GM12878 (cell line): ENCODE results near the gene DPM3. TPM values are rescaled to one million over a fixed set of nuclear protein-coding genes. Genes with fewer than 3 reads are reported as not detected.

Source experiments
- ATAC-seq: fragments of 200-7000 bp; cut with Tn5 transposase; 3 replicates; pipeline ENCODE4 v1.9.1; 2020; ENCODE audit warnings: mild to moderate bottlenecking, moderate library complexity
- BruUV-seq: library from RNA; stranded (reverse); fragments of 400-500 nt; replicated peaks from 2 replicates; lab custom pipeline; 2021; lab: Mats Ljungman, UMichigan
- CTCF ChIA-PET: fragments of 300-600 bp; sonication (Branson Sonifier 250); formaldehyde crosslinking; extraction: SDS; loops from one replicate; lab custom pipeline; 2021; ENCODE audit warnings: inconsistent platforms; lab: Yijun Ruan, JAX
- POLR2A ChIA-PET: fragments of 350-600 bp; formaldehyde crosslinking; extraction: SDS; loops from one replicate; lab custom pipeline; 2021; ENCODE audit warnings: inconsistent platforms; lab: Charles Lee
- RAD21 ChIA-PET: fragments of 300-600 bp; sonication (Branson Sonifier 250); formaldehyde crosslinking; loops from one replicate; lab custom pipeline; 2023; ENCODE audit warnings: antibody characterized with exemption; ENCODE audit not compliant: unreplicated experiment; lab: Charles Lee
- SMC1A ChIA-PET: fragments of 300-600 bp; sonication (Branson Sonifier 250); formaldehyde crosslinking; loops from one replicate; lab custom pipeline; 2023; ENCODE audit not compliant: unreplicated experiment, uncharacterized antibody; lab: Charles Lee
- DNase-seq: peaks from one replicate; pipeline ENCODE4 v3.0.0-alpha.2; 2011; ENCODE audit warnings: low read depth, low spot score
- FAIRE-seq: peaks from 3 replicates; lab custom pipeline; 2011; peaks lifted over from hg19 to GRCh38; lab: Jason Lieb, UNC
- H2AFZ ChIP-seq: 2 replicates; pipeline ENCODE4 v1.6.0; 2011; ENCODE audit warnings: low read depth, low read length, control low read depth; ENCODE audit not compliant: control insufficient read depth
- H3K27ac ChIP-seq: 2 replicates; pipeline ENCODE4 v1.5.1; 2011; ENCODE audit warnings: control low read depth; ENCODE audit not compliant: control insufficient read depth, insufficient read depth
- H3K27me3 ChIP-seq, 2 experiments: replicated peaks in 1 of 2; 2 replicates each; pipeline versions ENCODE4 v1.6.0 to v1.6.1; 2011; ENCODE audit warnings: low read length in 1 of 2; ENCODE audit not compliant: control insufficient read depth in 2 of 2, insufficient read depth in 2 of 2
- H3K36me3 ChIP-seq, 2 experiments: 2 replicates each; pipeline ENCODE4 v1.5.1; 2011; ENCODE audit warnings: low read length in 1 of 2; ENCODE audit not compliant: control insufficient read depth in 2 of 2, insufficient read depth in 2 of 2
- H3K4me1 ChIP-seq: 2 replicates; pipeline ENCODE4 v1.6.1; 2011; ENCODE audit warnings: mild to moderate bottlenecking, low read length, moderate library complexity, mixed read lengths; ENCODE audit not compliant: control insufficient read depth, insufficient read depth
- H3K4me2 ChIP-seq: 2 replicates; pipeline ENCODE4 v1.6.0; 2011; ENCODE audit warnings: control low read depth; ENCODE audit not compliant: control insufficient read depth, insufficient read depth
- H3K4me3 ChIP-seq: fragments of 200-600 bp; sonication (generic); 2 replicates; pipeline ENCODE4 v1.5.1; 2016
- H3K79me2 ChIP-seq: 2 replicates; pipeline ENCODE4 v1.6.0; 2011; ENCODE audit warnings: low read length; ENCODE audit not compliant: control insufficient read depth, insufficient read depth
- H3K9ac ChIP-seq: 2 replicates; pipeline ENCODE4 v1.8.0; 2011; ENCODE audit warnings: low read length, control low read depth, mixed read lengths; ENCODE audit not compliant: control insufficient read depth, insufficient read depth
- H3K9me3 ChIP-seq: replicated peaks from 3 replicates; pipeline ENCODE4 v1.5.1; 2011; ENCODE audit warnings: mild to moderate bottlenecking, low read length; ENCODE audit not compliant: control insufficient read depth, insufficient read depth
- H4K20me1 ChIP-seq: 2 replicates; pipeline ENCODE4 v1.6.0; 2011; ENCODE audit not compliant: control insufficient read depth, insufficient read depth
- BCL11A ChIP-seq: IDR thresholded peaks from 2 replicates; pipeline ENCODE4 v1.6.1; 2011; ENCODE audit warnings: low read depth, low read length
- CHD2 ChIP-seq: IDR thresholded peaks from 2 replicates; pipeline ENCODE4 v1.6.1; 2011; ENCODE audit warnings: low read depth, low read length, improper control_type of control experiment, borderline replicate concordance
- EED ChIP-seq: sonication (generic); IDR thresholded peaks from 2 replicates; pipeline ENCODE4 v1.6.1; 2016; ENCODE audit warnings: antibody characterized with exemption, low read depth
- FOS ChIP-seq: IDR thresholded peaks from 3 replicates; pipeline ENCODE4 v1.6.1; 2011; ENCODE audit warnings: borderline replicate concordance; ENCODE audit not compliant: insufficient read length; ENCODE audit errors: extremely low read depth
- FOXK2 ChIP-seq: fragments of 450-650 bp; IDR thresholded peaks from 2 replicates; pipeline ENCODE4 v1.6.1; 2017; ENCODE audit warnings: mild to moderate bottlenecking, moderate library complexity
- IKZF2 ChIP-seq, 2 experiments: fragments of 450-650 bp; IDR thresholded peaks; 2 replicates each; pipeline ENCODE4 v1.6.1; 2017; ENCODE audit warnings: mild to moderate bottlenecking in 2 of 2, moderate library complexity in 2 of 2
- NFYB ChIP-seq: IDR thresholded peaks from 2 replicates; pipeline ENCODE4 v1.6.1; 2011; ENCODE audit warnings: low read depth, mild to moderate bottlenecking, low read length, improper control_type of control experiment, moderate library complexity; ENCODE audit not compliant: insufficient read depth
- POLR2A ChIP-seq: IDR thresholded peaks from 2 replicates; pipeline ENCODE4 v1.6.1; 2011; ENCODE audit warnings: low read depth, mild to moderate bottlenecking, low read length
- RB1 ChIP-seq: fragments of 450-650 bp; formaldehyde crosslinking; IDR thresholded peaks from 2 replicates; pipeline ENCODE4 v1.6.1; 2017; ENCODE audit warnings: mild to moderate bottlenecking, borderline replicate concordance
- SKIL ChIP-seq: fragments of 450-650 bp; IDR thresholded peaks from 2 replicates; pipeline ENCODE4 v1.6.1; 2017; ENCODE audit warnings: mild to moderate bottlenecking, low read depth, inconsistent platforms; ENCODE audit not compliant: poor library complexity, severe bottlenecking
- SUPT20H ChIP-seq: IDR thresholded peaks from 2 replicates; pipeline ENCODE4 v1.6.1; 2011; ENCODE audit warnings: low read depth, mild to moderate bottlenecking, low read length, moderate library complexity, borderline replicate concordance; ENCODE audit not compliant: control insufficient read depth
- SUZ12 ChIP-seq: fragments of 200-600 bp; sonication (generic); IDR thresholded peaks from one replicate; pipeline ENCODE4 v1.6.1; 2018; ENCODE audit warnings: antibody characterized with exemption, mild to moderate bottlenecking; ENCODE audit not compliant: unreplicated experiment
- TBL1XR1 ChIP-seq: IDR thresholded peaks from 2 replicates; pipeline ENCODE4 v1.6.1; 2012; ENCODE audit warnings: low read depth, low read length, improper control_type of control experiment
- USF1 ChIP-seq: IDR thresholded peaks from 2 replicates; pipeline ENCODE4 v1.6.1; 2011; ENCODE audit warnings: borderline replicate concordance, low read depth, mild to moderate bottlenecking, moderate library complexity, mixed read lengths, low read length; ENCODE audit not compliant: insufficient read depth; ENCODE audit errors: extremely low read length
- ZNF622 ChIP-seq: fragments of 450-650 bp; IDR thresholded peaks from 2 replicates; pipeline ENCODE4 v1.6.1; 2017; ENCODE audit warnings: mild to moderate bottlenecking, inconsistent platforms
- WGBS: methylation state at CpG from one replicate; pipeline ENCODE4 v1.1.6; 2016; ENCODE audit warnings: low lambda C conversion rate; ENCODE audit not compliant: insufficient replicate concordance, insufficient coverage; ENCODE audit errors: missing lambda C conversion rate; 5-methylcytosine and 5-hydroxymethylcytosine counted together
- in situ Hi-C: fragments of 300-500 bp; cut with MboI; formaldehyde crosslinking; loops from 9 replicates; pipeline ENCODE4 v1.14.3; 2018; ENCODE audit warnings: mixed read lengths
- intact Hi-C: fragments of 100-400 bp; cut with micrococcal nuclease; formaldehyde crosslinking; loops from one replicate; pipeline ENCODE4 v1.14.2; 2022; ENCODE audit not compliant: unreplicated experiment
- polyA plus RNA-seq, 11 experiments: library from polyadenylated mRNA; depleted of rRNA in 4 of 11; unstranded in 6 of 11; stranded (reverse) in 5 of 11; fragments of >200 nt; fragmentation: Nextera tagmentation in 4 of 11; fragmentation: Illumina TruSeq in 1 of 11; extraction: Ambion mirVana in 4 of 11; extraction: Trizol in 1 of 11; gene quantifications; 1 replicate in 1 of 11; 2 replicates in 10 of 11; pipeline versions ENCODE4 v1.2.1 to v1.2.3, GENCODE V29; 2011 to 2016; ENCODE audit warnings: inconsistent platforms in 2 of 11, missing spikeins in 2 of 11, low read depth in 1 of 11
- total RNA-seq, 4 experiments: library from RNA; depleted of rRNA in 3 of 4; stranded (reverse); fragments of >200 nt in 3 of 4; fragmentation: Illumina TruSeq in 1 of 4; extraction: Trizol in 1 of 4; gene quantifications; 2 replicates each; pipeline versions ENCODE4 v1.2.1 to v1.2.3, GENCODE V29; 2013 to 2021

The DPM3 gene
- total and polyA plus RNA-seq, 10 of the 15 experiments (the other 5 are each of a cell fraction or from before 2014, with no cell fraction given), result 5.9 to 78.7 (median 25.7) TPM

- POLR2A ChIA-PET, result no interaction called here
- WGBS, result 77% methylated on average over 2 of the region's 2 CpGs
These were observed 19.1 kb downstream of the DPM3 start for GRCh38 chr1:155121249-155121648.

More at GRCh38 chr1:155121249-155121648, 19.1 kb downstream of the DPM3 start:
- H3K4me2 ChIP-seq, result no peak overlapping the region
- CTCF ChIA-PET, result interaction anchor here (1.0 to 2.1 kb wide), 4 partner anchors 9 to 52 kb away, joined by 4 to 5 read pairs (median 4); partner anchors contain the start of gene KRTCAP2
- RAD21 ChIA-PET, result no interaction called here
- SMC1A ChIA-PET, result interaction anchor here (0.6 to 0.9 kb wide), 3 partner anchors 28 to 419 kb away, joined by 3 to 4 read pairs (median 3); no protein-coding TSS in a partner anchor
- TF ChIP-seq EED, result no peak
- TF ChIP-seq NFYB, result no peak
- TF ChIP-seq CHD2, result no peak
- TF ChIP-seq USF1, result no peak
- TF ChIP-seq FOXK2, result no peak
- no peak for TF ChIP-seq BCL11A
- TF ChIP-seq POLR2A, result no peak
- no peak for TF ChIP-seq SUPT20H
- TF ChIP-seq FOS, result no peak
- TF ChIP-seq SUZ12, result no peak
- no peak for TF ChIP-seq SKIL
- TF ChIP-seq IKZF2 (IDR thresholded peaks at IDR 0.05), result no peak
- TF ChIP-seq RB1, result no peak
- TF ChIP-seq ZNF622, result no peak
- TF ChIP-seq TBL1XR1, result no peak
- H3K36me3 ChIP-seq, result no peaks in the 10 kb centered on the region
- peaks cover 5% of the 10 kb centered on the region; the same call in 1 of the 2 replicates for H3K4me1 ChIP-seq
- no peaks in the 10 kb centered on the region for H4K20me1 ChIP-seq
- no TSS peak for BruUV-seq
- no peak overlapping the region for H2AFZ ChIP-seq
- DNase-seq, result no peak
- in situ Hi-C loops (no loop called here), intact Hi-C loops (no loop called here)
- ATAC-seq, result no peak
- no peak overlapping the region for H3K4me3 ChIP-seq
- H3K9ac ChIP-seq, result no peak overlapping the region
- no peaks in the 10 kb centered on the region for H3K79me2 ChIP-seq
- H3K27me3 ChIP-seq, result peaks cover under 1 to 2% of the 10 kb centered on the region in 2 experiments; a peak in 2 of 4 replicates
- no peaks in the 10 kb centered on the region for H3K9me3 ChIP-seq
- no peak for FAIRE-seq
- H3K27ac ChIP-seq, result no peak overlapping the region
